GM12864 (cell line): Measurements from ENCODE around the gene SUGCT.

ENCODE experiments used
- DNase-seq: peaks from one replicate; pipeline ENCODE4 v3.0.0-alpha.2; 2011; ENCODE audit warnings: low read depth
- H3K4me3 ChIP-seq: 2 replicates; pipeline ENCODE4 v1.5.1; 2011; ENCODE audit warnings: mild to moderate bottlenecking, low read depth, low read length, control low read depth
- CTCF ChIP-seq: IDR thresholded peaks from 2 replicates; pipeline ENCODE4 v1.5.1; 2011; ENCODE audit warnings: low read depth, mild to moderate bottlenecking, moderate library complexity, low read length, control low read depth, inconsistent platforms; ENCODE audit errors: missing control alignments

SUGCT gene

GRCh38 chr7:40723829-40724228 is 589.0 kb downstream of the SUGCT start:
- DNase-seq = no peak
- TF ChIP-seq CTCF = no peak
- no peak overlapping the region for H3K4me3 ChIP-seq

GRCh38 chr7:40726559-40726958 is 591.8 kb downstream of the SUGCT start:
- no peak overlapping the region for H3K4me3 ChIP-seq
- no peak for DNase-seq
- no peak for TF ChIP-seq CTCF

- DNase-seq = no peak
- TF ChIP-seq CTCF = no peak
Measured at GRCh38 chr7:40733114-40733513, 598.3 kb downstream of the SUGCT start.

GRCh38 chr7:40733578-40733977 is 598.8 kb downstream of the SUGCT start:
- TF ChIP-seq CTCF = no peak
- H3K4me3 ChIP-seq = no peak overlapping the region
- no peak for DNase-seq

More at GRCh38 chr7:40733114-40733513, 598.3 kb downstream of the SUGCT start:
- H3K4me3 ChIP-seq = no peak overlapping the region

GRCh38 chr7:40739257-40739656 is 604.5 kb downstream of the SUGCT start:
- TF ChIP-seq CTCF = no peak
- no peak overlapping the region for H3K4me3 ChIP-seq

GRCh38 chr7:40742270-40742669 is 607.5 kb downstream of the SUGCT start:
- H3K4me3 ChIP-seq = no peak overlapping the region
- DNase-seq = no peak
- no peak for TF ChIP-seq CTCF

More at GRCh38 chr7:40739257-40739656, 604.5 kb downstream of the SUGCT start:
- no peak for DNase-seq

- no peak overlapping the region for H3K4me3 ChIP-seq
- DNase-seq = no peak
- no peak for TF ChIP-seq CTCF
Measured at GRCh38 chr7:40746841-40747556, 612.2 kb downstream of the SUGCT start.
